HG02759 (cell line): Measurements from ENCODE around the gene LNPEP.
"Not testable (repeated sequence)": the region's sequence is repeated elsewhere in the genome, so short reads cannot be mapped to it uniquely, and the experiment has no call there.

Experiments used
- ATAC-seq: cut with Tn5 transposase; IDR thresholded peaks from one replicate; pipeline ENCODE4 v1.9.1; 2021; ENCODE audit warnings: mild to moderate bottlenecking, moderate library complexity; ENCODE audit not compliant: unreplicated experiment

The LNPEP gene

GRCh38 chr5:97046270-97046982 lies 110.5 kb downstream of the LNPEP start:
- ATAC-seq: no peak

DNA sequence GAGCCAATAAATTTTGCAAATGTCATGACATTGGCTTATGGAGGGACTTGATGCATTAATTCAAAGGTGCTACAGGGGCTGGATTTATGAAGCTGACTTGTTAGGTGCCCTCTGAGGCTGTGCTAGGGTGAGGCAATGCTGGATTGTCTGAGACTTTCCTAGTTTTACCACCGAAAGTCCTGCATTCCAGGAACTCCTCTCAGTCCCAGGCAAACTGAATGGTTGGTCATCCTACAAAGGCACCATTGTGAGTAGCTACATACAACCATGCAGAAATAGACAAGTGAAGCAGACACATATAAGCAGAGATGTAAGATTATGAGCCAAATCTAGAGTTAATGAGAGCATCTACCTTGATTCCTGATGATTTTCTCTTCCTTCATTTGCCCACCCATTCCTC lies 111.2 kb downstream of the LNPEP start:
- ATAC-seq: no peak

- no peak for ATAC-seq
Observed at GRCh38 chr5:97049175-97049574, 113.3 kb downstream of the LNPEP start.

GRCh38 chr5:97056263-97056662 lies 120.4 kb downstream of the LNPEP start:
- ATAC-seq: no peak

DNA sequence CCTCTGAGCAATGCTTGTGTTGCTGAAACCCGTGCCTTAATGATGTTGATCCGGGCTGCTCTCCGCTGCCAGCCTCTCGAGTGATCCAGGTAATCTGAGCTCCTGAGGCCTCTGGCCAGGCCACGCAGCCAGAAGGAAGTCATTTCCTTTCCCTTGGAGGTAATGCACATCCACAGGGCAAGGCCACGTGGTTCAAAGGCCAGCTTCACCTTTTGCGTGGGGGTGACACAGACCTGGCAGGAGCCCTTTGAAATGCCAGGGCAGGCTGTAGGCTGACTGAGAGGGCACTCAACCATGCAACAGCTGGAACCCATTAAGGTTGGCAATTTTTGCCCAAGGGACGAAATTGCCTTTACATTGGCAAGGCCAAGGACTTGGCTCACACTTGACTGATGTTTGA lies 126.2 kb downstream of the LNPEP start:
- no peak for ATAC-seq

DNA sequence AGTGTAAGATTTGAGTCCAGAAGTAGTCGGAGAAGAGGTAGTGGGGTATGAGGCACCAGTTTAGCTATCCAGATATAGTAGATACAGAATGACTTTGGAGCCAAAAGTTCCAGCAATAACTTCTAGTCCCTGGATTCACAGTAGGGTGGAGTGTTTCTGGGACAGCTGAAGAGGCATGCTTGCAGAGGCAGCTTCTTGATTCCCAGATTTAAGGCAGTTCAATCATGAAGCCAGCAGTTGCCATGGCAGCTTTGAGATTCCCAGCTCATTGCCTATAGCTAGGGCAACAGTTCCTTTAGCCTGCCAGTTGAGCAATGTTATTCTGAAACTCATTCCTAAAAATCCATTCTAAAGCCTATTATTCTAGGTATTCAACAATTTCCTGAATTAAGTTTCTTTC lies 127.4 kb downstream of the LNPEP start:
- no peak for ATAC-seq

- ATAC-seq: no peak
Observed at GRCh38 chr5:97065475-97065874, 129.6 kb downstream of the LNPEP start.

DNA sequence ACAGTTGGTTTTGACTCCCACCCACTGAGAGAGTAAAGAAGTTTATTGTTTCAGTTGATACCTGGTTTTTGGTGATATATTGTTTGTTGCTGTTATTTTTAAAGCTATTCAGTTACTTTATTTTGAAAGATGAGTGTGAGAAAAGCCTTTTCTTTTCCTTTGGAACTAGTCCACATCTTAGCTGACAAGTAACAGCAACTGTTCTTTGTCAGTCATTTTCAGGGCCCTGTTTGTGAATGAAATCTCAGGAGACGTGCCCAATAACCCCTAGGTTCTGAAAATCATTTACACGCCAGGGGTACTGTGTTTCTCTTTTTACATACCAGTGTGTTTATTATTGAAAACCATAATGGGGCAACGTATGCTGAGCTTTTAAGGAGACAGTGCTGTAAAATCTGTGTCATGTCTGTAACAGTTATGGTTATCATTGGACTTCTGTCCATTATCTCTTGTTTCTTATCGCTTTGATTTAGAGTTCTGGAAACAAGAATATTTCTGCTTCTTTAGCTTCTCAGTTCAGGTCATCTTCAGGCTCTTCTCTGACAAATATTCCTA lies 131.5 kb downstream of the LNPEP start:
- no peak for ATAC-seq

GRCh38 chr5:97070234-97070633 lies 134.4 kb downstream of the LNPEP start:
- ATAC-seq: no peak

- no peak for ATAC-seq
Observed at GRCh38 chr5:97071101-97071500, 135.2 kb downstream of the LNPEP start.

DNA sequence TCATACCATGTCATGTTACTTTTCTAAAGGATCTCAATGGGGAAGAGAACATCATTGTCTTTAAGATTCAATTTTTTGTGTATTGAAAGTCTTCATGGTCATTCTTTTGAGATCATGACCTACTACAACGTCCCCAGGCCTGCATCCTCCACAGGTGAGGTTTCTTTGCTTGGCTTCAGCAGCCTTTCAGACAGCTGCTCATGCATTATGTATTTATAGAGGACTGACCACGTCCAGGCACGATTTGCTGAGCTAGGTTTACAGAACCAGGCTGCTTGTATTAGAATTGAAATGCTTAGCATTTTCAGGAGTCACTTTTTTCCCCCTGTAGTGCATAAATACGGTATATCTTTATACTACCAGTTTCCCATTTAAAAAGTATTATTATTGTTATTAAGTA lies 136.1 kb downstream of the LNPEP start:
- no peak for ATAC-seq

GRCh38 chr5:97072696-97073095 lies 136.8 kb downstream of the LNPEP start:
- no peak for ATAC-seq

DNA sequence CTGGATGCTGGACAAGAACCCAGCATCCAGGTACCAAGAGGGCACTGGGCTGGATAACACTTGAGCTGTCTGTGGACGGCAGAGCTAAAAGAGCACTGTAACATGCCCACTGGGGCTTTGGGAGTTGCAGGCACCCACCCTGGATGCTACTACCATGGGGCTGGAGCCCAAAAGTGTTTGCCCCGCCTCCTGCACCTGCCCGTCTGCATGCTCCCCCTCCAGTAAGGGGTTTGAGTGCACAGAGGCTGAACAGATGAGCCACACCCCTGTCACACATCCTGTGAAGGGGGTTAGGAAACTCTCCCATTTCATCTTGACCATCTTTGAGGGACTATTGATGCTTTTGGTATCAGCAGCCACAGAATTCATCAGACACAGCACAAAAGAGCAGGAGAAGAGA lies 137.5 kb downstream of the LNPEP start:
- no peak for ATAC-seq

- ATAC-seq: no peak
Observed at GRCh38 chr5:97074859-97075489, 139.1 kb downstream of the LNPEP start.

DNA sequence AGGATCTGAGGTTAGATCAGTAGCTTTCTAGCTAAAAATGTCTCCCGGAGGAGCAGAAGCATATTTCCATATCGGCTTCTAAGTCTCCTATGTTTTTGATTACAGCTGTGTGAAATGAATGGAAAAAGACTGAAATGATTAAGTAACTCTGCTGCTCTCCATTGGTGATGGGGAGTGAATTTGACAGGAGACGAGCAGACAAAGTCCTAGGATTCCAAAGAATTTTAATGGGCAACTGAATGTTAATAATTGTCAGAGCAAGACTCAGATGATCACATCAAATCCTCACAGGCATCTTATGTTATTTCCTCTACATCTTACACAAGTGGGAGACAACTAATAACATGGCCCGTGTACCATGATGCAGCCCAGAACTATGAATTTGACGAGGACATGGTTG lies 139.8 kb downstream of the LNPEP start:
- no peak for ATAC-seq

DNA sequence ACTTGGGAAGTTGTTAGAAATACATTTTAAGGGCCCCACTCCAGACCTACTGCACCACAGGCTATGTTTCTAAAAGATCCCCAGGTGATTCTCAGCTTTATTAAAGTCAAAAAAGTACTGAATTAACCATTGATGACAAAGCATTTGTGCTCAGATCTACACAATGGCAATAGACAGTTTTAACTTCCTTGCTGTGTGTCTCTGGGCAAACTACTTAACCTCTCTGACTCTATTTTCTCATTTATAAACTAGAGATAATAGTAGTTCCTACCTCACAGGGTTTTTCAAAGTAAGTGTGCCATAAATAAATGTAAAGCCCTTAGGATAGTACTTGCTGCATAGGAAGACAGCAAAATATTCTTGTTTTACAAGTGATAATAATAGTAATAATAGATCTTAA lies 140.2 kb downstream of the LNPEP start:
- no peak for ATAC-seq

GRCh38 chr5:97077246-97077645 lies 141.4 kb downstream of the LNPEP start:
- no peak for ATAC-seq

DNA sequence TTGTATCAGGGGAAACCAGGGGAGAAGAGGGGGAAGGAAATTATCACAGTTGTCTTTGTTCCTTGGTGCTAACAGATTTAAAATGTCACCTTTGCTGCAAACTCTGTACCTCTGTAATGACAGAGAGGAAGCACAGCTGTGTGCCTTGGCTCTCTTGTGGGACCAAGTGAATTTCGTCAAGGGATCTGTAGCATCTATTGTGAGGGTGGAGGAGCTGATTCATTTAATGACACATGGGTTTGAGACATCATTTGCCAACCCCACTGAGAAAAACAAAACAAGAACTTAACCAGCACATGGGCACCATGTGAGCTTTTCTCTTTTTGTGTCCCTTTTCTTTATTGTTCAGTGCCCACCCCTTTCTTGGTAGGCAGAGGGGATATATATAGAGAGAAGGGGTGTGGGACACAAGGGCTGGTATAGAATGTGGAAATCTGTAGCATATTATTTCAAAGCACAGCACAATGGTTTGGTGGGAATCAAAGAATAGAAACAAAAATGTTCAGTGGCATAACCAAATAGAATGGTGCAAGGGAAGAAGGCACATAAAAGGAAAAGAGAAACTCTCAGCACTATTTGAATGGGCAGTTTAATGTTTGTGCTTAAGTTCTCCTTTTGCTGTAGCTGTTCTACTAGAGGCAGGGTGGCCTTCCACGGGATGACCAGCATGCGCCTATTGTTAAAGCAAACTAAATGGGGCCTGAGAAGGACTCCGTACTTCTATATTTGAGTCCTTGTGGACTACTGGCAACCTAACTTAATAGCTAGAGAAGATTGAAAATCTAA lies 143.3 kb downstream of the LNPEP start:
- ATAC-seq: no peak

DNA sequence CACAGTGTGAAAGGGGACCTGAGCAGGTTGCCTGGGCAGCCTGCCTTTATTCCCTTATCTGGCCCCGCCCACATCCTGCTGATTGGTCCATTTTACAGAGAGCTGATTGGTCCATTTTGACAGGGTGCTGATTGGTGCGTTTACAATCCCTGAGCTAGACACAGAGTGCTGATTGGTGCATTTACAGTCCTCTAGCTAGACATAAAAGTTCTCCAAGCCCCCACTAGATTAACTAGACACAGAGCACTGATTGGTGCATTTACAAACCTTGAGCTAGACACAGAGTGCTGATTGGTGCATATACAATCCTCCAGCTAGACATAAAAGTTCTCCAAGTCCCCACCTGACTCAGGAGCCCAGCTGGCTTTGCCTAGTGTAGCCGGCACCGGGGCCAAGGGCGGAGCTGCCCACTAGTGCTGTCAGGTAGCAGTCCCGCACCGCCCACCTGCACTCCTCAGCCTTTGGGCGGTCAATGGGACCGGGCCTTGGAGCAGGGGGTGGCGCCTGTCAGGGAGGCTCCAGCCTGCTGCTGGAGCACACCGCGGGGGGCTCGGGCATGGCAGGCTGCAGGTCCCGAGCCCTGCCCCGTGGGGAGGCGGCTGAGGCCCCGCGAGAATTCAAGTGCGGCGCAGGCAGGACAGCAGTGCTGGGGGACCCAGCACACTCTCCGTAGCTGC lies 149.0 kb downstream of the LNPEP start:
- not testable (repeated sequence) for ATAC-seq

DNA sequence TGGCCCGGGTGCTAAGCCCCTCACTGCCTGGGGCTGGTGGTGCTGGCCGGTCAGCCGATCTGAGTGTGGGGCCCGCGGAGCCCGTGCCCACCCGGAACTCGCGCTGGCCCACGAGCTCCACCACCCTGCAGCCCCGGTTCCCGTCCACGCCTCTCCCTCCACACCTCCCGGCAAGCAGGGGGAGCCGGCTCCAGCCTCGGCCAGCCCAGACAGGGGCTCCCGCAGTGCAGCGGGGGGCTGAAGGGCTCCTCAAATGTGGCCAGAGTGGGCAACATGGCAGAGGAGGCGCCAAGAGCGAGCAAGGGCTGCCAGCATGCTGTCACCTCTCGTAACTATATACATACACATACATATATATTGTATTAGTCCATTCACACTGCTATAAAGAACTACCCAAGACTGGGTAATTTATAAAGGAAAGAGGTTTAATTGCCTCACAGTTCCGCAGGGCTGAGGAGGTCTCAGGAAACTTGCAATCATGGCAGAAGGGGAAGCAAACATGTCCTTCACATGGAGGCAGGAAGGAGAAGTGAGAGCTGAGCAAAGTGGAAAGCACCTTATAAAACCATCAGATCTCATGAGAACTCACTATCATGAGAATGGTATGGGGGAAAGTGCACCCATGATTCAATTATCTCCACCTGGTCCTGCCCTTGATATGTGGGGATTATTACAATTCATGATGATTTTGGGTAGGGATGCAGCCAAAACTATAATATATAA lies 149.7 kb downstream of the LNPEP start:
- ATAC-seq: no peak
